ENCODE measurements around the gene DIPK1B.

DIPK1B gene

GRCh38 chr9:136747161-136748060 is 35.0 kb downstream of the DIPK1B start:
- no peak for TF ChIP-seq CTCF (IDR thresholded peaks at IDR 0.05; ENCODE audit: low read depth, low read length)
- H3K4me3 ChIP-seq (ENCODE audit: low read depth, low read length) = no peak overlapping the region
- in situ Hi-C loops (cut with HindIII; ENCODE audit: low sequenced_read_pairs) = no loop called here
- no peak for DNase-seq (ENCODE audit: low read depth, low spot score)

- DNase-seq (ENCODE audit: low read depth, low spot score) = no peak
- TF ChIP-seq CTCF (IDR thresholded peaks at IDR 0.05; ENCODE audit: low read depth, low read length) = no peak
- no peak within 1 kb of the TSS for H3K4me3 ChIP-seq (ENCODE audit: low read depth, low read length)
- in situ Hi-C loops (cut with HindIII; ENCODE audit: low sequenced_read_pairs) = no loop called here
These were observed 35.8 kb downstream of the DIPK1B start, which contains the start of gene LCN6 for GRCh38 chr9:136748201-136748600. TSS of gene LCN6 (minus strand) at chr9:136748525. CDS start at chr9:136748483, 42 bp downstream.

- DNase-seq (ENCODE audit: low read depth, low spot score) = no peak
- TF ChIP-seq CTCF (IDR thresholded peaks at IDR 0.05; ENCODE audit: low read depth, low read length) = no peak
- H3K4me3 ChIP-seq (ENCODE audit: low read depth, low read length) = no peak overlapping the region
- in situ Hi-C loops (cut with HindIII; ENCODE audit: low sequenced_read_pairs) = no loop called here
These were observed 36.6 kb downstream of the DIPK1B start for GRCh38 chr9:136748666-136749611.

- no peak overlapping the region for H3K4me3 ChIP-seq (ENCODE audit: low read depth, low read length)
- DNase-seq (ENCODE audit: low read depth, low spot score) = no peak
- TF ChIP-seq CTCF (IDR thresholded peaks at IDR 0.05; ENCODE audit: low read depth, low read length) = no peak
- in situ Hi-C loops (cut with HindIII; ENCODE audit: low sequenced_read_pairs) = no loop called here
These were observed 38.2 kb downstream of the DIPK1B start for GRCh38 chr9:136750526-136750925.

GRCh38 chr9:136751244-136751643 is 38.9 kb downstream of the DIPK1B start:
- TF ChIP-seq CTCF (IDR thresholded peaks at IDR 0.05; ENCODE audit: low read depth, low read length) = no peak
- no peak overlapping the region for H3K4me3 ChIP-seq (ENCODE audit: low read depth, low read length)
- in situ Hi-C loops (cut with HindIII; ENCODE audit: low sequenced_read_pairs) = no loop called here
- DNase-seq (ENCODE audit: low read depth, low spot score) = no peak

- TF ChIP-seq CTCF (IDR thresholded peaks at IDR 0.05; ENCODE audit: low read depth, low read length) = no peak
- H3K4me3 ChIP-seq (ENCODE audit: low read depth, low read length) = no peak overlapping the region
- in situ Hi-C loops (cut with HindIII; ENCODE audit: low sequenced_read_pairs) = no loop called here
- no peak for DNase-seq (ENCODE audit: low read depth, low spot score)
These were observed 39.4 kb downstream of the DIPK1B start for GRCh38 chr9:136751814-136752213.

Data from astrocyte of the spinal cord (primary cell).